ENCODE measurements around the gene TMEM129. TPM values are rescaled to one million over a fixed set of nuclear protein-coding genes. Genes with fewer than 3 reads are reported as not detected.

Gene TMEM129
- total RNA-seq, 8 experiments from 2014 or later = 17.1 to 48.1 (median 25.7) TPM

- no peak overlapping the region for H3K4me3 ChIP-seq
- H3K4me1 ChIP-seq (replicated peaks in 1 of 2) = peaks cover 0 to 4% of the 10 kb centered on the region in 2 donors
- WGBS, 10 experiments = 0 to 80% (median 36%) methylated on average over 1 to 5 of the region's 7 CpGs; no CpG with 5 or more reads in 3 of the 10 experiments
- H3K27ac ChIP-seq = no peak overlapping the region
- in situ Hi-C loops (cut with MboI; ENCODE audit: low pct_unique_long_range_greater_than_20kb in 2 of 9, low sequenced_read_pairs in 9 of 9, unreplicated experiment in 9 of 9) = no loop called here
- ATAC-seq (replicated peaks in 6 of 8) = no peak
Measured at GRCh38 chr4:1686440-1687036, 34.6 kb downstream of the TMEM129 start.

- H3K4me3 ChIP-seq = no peak overlapping the region
- no peak overlapping the region for H3K27ac ChIP-seq
- WGBS, 10 experiments = 67 to 91% (median 78%) methylated on average over 1 to 4 of the region's 23 CpGs; no CpG with 5 or more reads in 6 of the 10 experiments
- in situ Hi-C loops (cut with MboI; ENCODE audit: low pct_unique_long_range_greater_than_20kb in 2 of 9, low sequenced_read_pairs in 9 of 9, unreplicated experiment in 9 of 9) = no loop called here
- H3K4me1 ChIP-seq (replicated peaks in 1 of 2) = peaks cover 0 to 4% of the 10 kb centered on the region in 2 donors
- ATAC-seq (replicated peaks in 6 of 8) = no peak
Measured at GRCh38 chr4:1685235-1686150, 35.6 kb downstream of the TMEM129 start.

GRCh38 chr4:1684506-1685234 lies 36.5 kb downstream of the TMEM129 start:
- peak overlapping the region; percentile 38 to 48 (median 44) for H3K4me3 ChIP-seq
- no CpG with 5 or more reads among the region's 66 CpGs for WGBS, 10 experiments
- peaks cover 0 to 4% of the 10 kb centered on the region in 2 donors for H3K4me1 ChIP-seq (replicated peaks in 1 of 2)
- no peak for ATAC-seq (replicated peaks in 6 of 8)
- no peak overlapping the region for H3K27ac ChIP-seq
- in situ Hi-C loops (cut with MboI; ENCODE audit: low pct_unique_long_range_greater_than_20kb in 2 of 9, low sequenced_read_pairs in 9 of 9, unreplicated experiment in 9 of 9) = no loop called here

GRCh38 chr4:1683736-1684505 lies 37.2 kb downstream of the TMEM129 start, which contains the start of gene FAM53A:
Gene FAM53A (minus strand): TSS chr4:1684313. CDS start chr4:1668741, 15,572 bp downstream.
- in situ Hi-C loops (cut with MboI; ENCODE audit: low pct_unique_long_range_greater_than_20kb in 2 of 9, low sequenced_read_pairs in 9 of 9, unreplicated experiment in 9 of 9) = no loop called here
- peak within 1 kb of the TSS; percentile 0 to 61 for H3K27ac ChIP-seq
- peak; percentile 84 to 91 (median 87) for ATAC-seq (replicated peaks in 6 of 8)
- 0 to 8% (median 2%) methylated on average over 2 to 13 of the region's 118 CpGs; no CpG with 5 or more reads in 4 of the 10 experiments for WGBS, 10 experiments
- peaks cover 0 to 4% of the 10 kb centered on the region in 2 donors for H3K4me1 ChIP-seq (replicated peaks in 1 of 2)
- H3K4me3 ChIP-seq = peak within 1 kb of the TSS; percentile 38 to 48 (median 44)

- H3K4me3 ChIP-seq = peak overlapping the region; percentile 38 to 48 (median 44)
- peak in 2 of 8 experiments; percentile 8 to 12 for ATAC-seq (replicated peaks in 6 of 8)
- in situ Hi-C loops (cut with MboI; ENCODE audit: low pct_unique_long_range_greater_than_20kb in 2 of 9, low sequenced_read_pairs in 9 of 9, unreplicated experiment in 9 of 9) = no loop called here
- peaks cover 0 to 4% of the 10 kb centered on the region in 2 donors for H3K4me1 ChIP-seq (replicated peaks in 1 of 2)
- no peak overlapping the region for H3K27ac ChIP-seq
- 1 to 52% (median 17%) methylated on average over 2 to 13 of the region's 13 CpGs for WGBS, 10 experiments
Measured at GRCh38 chr4:1683261-1683735, 37.8 kb downstream of the TMEM129 start.

- Histone ChIP-seq H3K27ac (no peak overlapping the region), H3K4me1 (replicated peaks in 1 of 2) (peaks cover 0 to 4% of the 10 kb centered on the region in 2 donors), H3K4me3 (peak overlapping the region in 1 of 5 donors; percentile 48)
- WGBS, 10 experiments = 64 to 100% (median 81%) methylated on average over 3 to 11 of the region's 13 CpGs
- ATAC-seq (replicated peaks in 6 of 8) = no peak
- in situ Hi-C loops (cut with MboI; ENCODE audit: low pct_unique_long_range_greater_than_20kb in 2 of 9, low sequenced_read_pairs in 9 of 9, unreplicated experiment in 9 of 9) = no loop called here
Measured at GRCh38 chr4:1682860-1683259, 38.3 kb downstream of the TMEM129 start.

GRCh38 chr4:1678244-1678643 lies 42.9 kb downstream of the TMEM129 start:
- in situ Hi-C loops (cut with MboI; ENCODE audit: low pct_unique_long_range_greater_than_20kb in 2 of 9, low sequenced_read_pairs in 9 of 9, unreplicated experiment in 9 of 9) = no loop called here
- no peak overlapping the region for H3K4me3 ChIP-seq
- no peak for ATAC-seq (replicated peaks in 6 of 8)
- peaks cover under 1 to 5% of the 10 kb centered on the region in 2 donors for H3K4me1 ChIP-seq (replicated peaks in 1 of 2)
- no peak overlapping the region for H3K27ac ChIP-seq
- WGBS, 10 experiments = 0 to 94% (median 36%) methylated on average over 1 to 5 of the region's 5 CpGs; no CpG with 5 or more reads in 4 of the 10 experiments

- Histone ChIP-seq H3K4me3 (no peak overlapping the region), H3K4me1 (replicated peaks in 1 of 2) (peaks cover 0 to 5% of the 10 kb centered on the region in 2 donors), H3K27ac (no peak overlapping the region)
- peak in 3 of 8 experiments; percentile 14 to 64 (median 18) for ATAC-seq (replicated peaks in 6 of 8)
- in situ Hi-C loops (cut with MboI; ENCODE audit: low pct_unique_long_range_greater_than_20kb in 2 of 9, low sequenced_read_pairs in 9 of 9, unreplicated experiment in 9 of 9) = no loop called here
- 55 to 91% (median 85%) methylated on average over 1 to 21 of the region's 25 CpGs; no CpG with 5 or more reads in 2 of the 10 experiments for WGBS, 10 experiments
Measured at GRCh38 chr4:1676605-1677525, 44.3 kb downstream of the TMEM129 start.

- peaks cover 0 to 5% of the 10 kb centered on the region in 2 donors for H3K4me1 ChIP-seq (replicated peaks in 1 of 2)
- H3K4me3 ChIP-seq = no peak overlapping the region
- no peak for ATAC-seq (replicated peaks in 6 of 8)
- no peak overlapping the region for H3K27ac ChIP-seq
- 50 to 93% (median 71%) methylated on average over 1 to 5 of the region's 10 CpGs; no CpG with 5 or more reads in 5 of the 10 experiments for WGBS, 10 experiments
- in situ Hi-C loops (cut with MboI; ENCODE audit: low pct_unique_long_range_greater_than_20kb in 2 of 9, low sequenced_read_pairs in 9 of 9, unreplicated experiment in 9 of 9) = no loop called here
Measured at GRCh38 chr4:1675802-1676137, 45.4 kb downstream of the TMEM129 start.

- Histone ChIP-seq H3K27ac (no peak overlapping the region), H3K4me1 (replicated peaks in 1 of 2) (peaks cover 0 to 5% of the 10 kb centered on the region in 2 donors), H3K4me3 (no peak overlapping the region)
- 40 to 92% (median 86%) methylated on average over 1 to 13 of the region's 19 CpGs; no CpG with 5 or more reads in 4 of the 10 experiments for whole genome bisulfite sequencing, 10 experiments
- peak in 2 of 8 experiments; percentile 6 to 14 for ATAC-seq (replicated peaks in 6 of 8)
- in situ Hi-C loops (cut with MboI; ENCODE audit: low pct_unique_long_range_greater_than_20kb in 2 of 9, low sequenced_read_pairs in 9 of 9, unreplicated experiment in 9 of 9) = no loop called here
Measured at GRCh38 chr4:1675136-1675801, 45.9 kb downstream of the TMEM129 start.

- WGBS, 10 experiments = 48 to 80% (median 63%) methylated on average over 1 to 6 of the region's 9 CpGs; no CpG with 5 or more reads in 7 of the 10 experiments
- in situ Hi-C loops (cut with MboI; ENCODE audit: low pct_unique_long_range_greater_than_20kb in 2 of 9, low sequenced_read_pairs in 9 of 9, unreplicated experiment in 9 of 9) = no loop called here
- H3K4me3 ChIP-seq = no peak overlapping the region
- peak in 4 of 8 experiments; percentile 50 to 84 (median 68) for ATAC-seq (replicated peaks in 6 of 8)
- H3K27ac ChIP-seq = peak overlapping the region in 1 of 2 donors; percentile 19
- peaks cover 0 to 5% of the 10 kb centered on the region in 2 donors for H3K4me1 ChIP-seq (replicated peaks in 1 of 2)
Measured at GRCh38 chr4:1674682-1675081, 46.4 kb downstream of the TMEM129 start.
